NB4 (cell line): ENCODE data around the gene KCNIP4.

Experiments
- CTCF ChIP-seq: IDR thresholded peaks from one replicate; pipeline ENCODE4 v1.5.1; 2012; ENCODE audit warnings: low read depth, low read length
- MAX ChIP-seq: IDR thresholded peaks from 2 replicates; pipeline ENCODE4 v1.6.1; 2011; ENCODE audit warnings: low read depth, low read length
- MYC ChIP-seq: IDR thresholded peaks from 2 replicates; pipeline ENCODE4 v1.6.1; 2011; ENCODE audit warnings: low read depth, low read length
- POLR2A ChIP-seq: IDR thresholded peaks from 2 replicates; pipeline ENCODE4 v1.6.1; 2011; ENCODE audit warnings: mild to moderate bottlenecking; ENCODE audit not compliant: insufficient read length; ENCODE audit errors: extremely low read depth

GRCh38 chr4:20752641-20753040 is 1195.9 kb downstream of the KCNIP4 start:
- TF ChIP-seq POLR2A (no peak), CTCF (no peak), MAX (no peak), MYC (no peak)
